ENCODE measurements around the gene ADGRG7. TPM values are rescaled to one million over a fixed set of nuclear protein-coding genes. Genes with fewer than 3 reads are reported as not detected.

ADGRG7 gene
- total and polyA plus RNA-seq, 2 donors (not counting 1 experiment from before 2014, with no cell fraction given), result not detected

DNA sequence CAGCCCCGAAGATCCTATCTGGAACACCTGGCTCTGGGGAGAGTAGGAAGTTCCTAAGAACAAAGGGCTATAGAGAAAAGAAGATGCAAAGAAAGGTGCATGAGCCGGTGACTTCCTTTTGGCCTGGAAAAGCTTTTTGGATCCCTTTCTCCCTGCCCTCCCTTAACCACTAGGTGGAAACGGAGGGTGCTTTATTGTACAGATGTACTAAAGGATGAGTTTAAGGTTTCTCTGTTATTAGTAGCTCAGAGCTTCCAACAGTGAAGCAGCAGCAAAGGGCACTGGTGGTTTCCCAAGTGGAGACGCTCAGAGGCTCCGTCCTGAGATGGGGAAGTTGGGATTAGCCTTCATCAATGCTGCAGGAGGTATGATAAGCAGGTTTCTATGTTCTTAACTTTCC lies 5.9 kb upstream of the ADGRG7 start:
- peaks cover 0 to 8% (median 0%) of the 10 kb centered on the region in 3 donors for H3K9me3 ChIP-seq (ENCODE audit: control extremely low read depth in 1 of 3, control insufficient read depth in 2 of 3, insufficient read depth in 1 of 3, low read length in 2 of 3)
- peak overlapping the region; percentile 66 for H3K4me2 ChIP-seq (replicated peaks; ENCODE audit: low read depth, low read length, poor library complexity, severe bottlenecking)
- H3K4me3 ChIP-seq (ENCODE audit: control extremely low read depth in 1 of 5, extremely low read depth in 1 of 5, insufficient read depth in 1 of 5, low read depth in 2 of 5, low read length in 4 of 5), result peak overlapping the region; percentile 31 to 59 (median 46)
- peaks cover 27% of the 10 kb centered on the region for H3K4me1 Mint-ChIP-seq
- H3K27ac Mint-ChIP-seq, result peak overlapping the region; percentile 93
- WGBS (ENCODE audit: insufficient coverage), result 30% methylated on average over 2 of the region's 5 CpGs
- intact Hi-C loops (cut with micrococcal nuclease), result loop anchor here (1.0 to 2.0 kb wide), 2 partner anchors 106 to 343 kb away; partner anchors contain the start of genes TBC1D23 and TFG
- no peaks in the 10 kb centered on the region for H3K36me3 ChIP-seq (replicated peaks in 1 of 2; ENCODE audit: control extremely low read depth in 1 of 2, control insufficient read depth in 1 of 2, extremely low read depth in 1 of 2, insufficient read depth in 2 of 2, low read length in 1 of 2)
- peaks cover 0 to 9% (median 0%) of the 10 kb centered on the region in 4 experiments for H3K27me3 ChIP-seq (replicated peaks in 1 of 4; ENCODE audit: control extremely low read depth in 1 of 4, control insufficient read depth in 3 of 4, insufficient read depth in 4 of 4, low read length in 3 of 4)
- ChIA-PET POLR2A (interaction anchor here (0.5 kb wide), 1 partner anchor 810 kb away, joined by 3 read pairs; no protein-coding TSS in a partner anchor), CTCF (interaction anchor here (0.6 to 3.1 kb wide), 2 partner anchors 13 to 193 kb away, joined by 3 to 29 read pairs; no protein-coding TSS in a partner anchor)
- no peaks in the 10 kb centered on the region for H4K20me1 ChIP-seq (ENCODE audit: control insufficient read depth, insufficient read depth, low read length, poor library complexity, severe bottlenecking)
- H3K27ac ChIP-seq (ENCODE audit: low read length in 2 of 2), result peak overlapping the region; percentile 72 to 80
- H3K9ac ChIP-seq (ENCODE audit: low read length), result peak overlapping the region; percentile 57
- H2AFZ ChIP-seq (ENCODE audit: insufficient read depth, low read depth, low read length, poor library complexity, severe bottlenecking), result peak overlapping the region; percentile 77
- peak; percentile 40 for ATAC-seq (ENCODE audit: low read depth)
- no peaks in the 10 kb centered on the region for H3K9me3 Mint-ChIP-seq (ENCODE audit: insufficient read depth)
- DNase-seq, result no peak
- H3K4me1 ChIP-seq (ENCODE audit: control insufficient read depth in 2 of 2, insufficient read depth in 2 of 2, low read length in 2 of 2), result peaks cover 17 to 26% of the 10 kb centered on the region in 2 donors
- no peaks in the 10 kb centered on the region for H3K79me2 ChIP-seq (ENCODE audit: control insufficient read depth, insufficient read depth, low read length)
- H3K27me3 Mint-ChIP-seq, result peaks cover 8% of the 10 kb centered on the region
- peak overlapping the region; percentile 87 for H3K4me3 Mint-ChIP-seq
- TF ChIP-seq CTCF (IDR thresholded peaks at IDR 0.05), result peak; percentile 25
- TF ChIP-seq EZH2 (IDR thresholded peaks at IDR 0.05; ENCODE audit: borderline replicate concordance, insufficient read depth, low read depth, low read length, poor library complexity, severe bottlenecking), result no peak

GRCh38 chr3:100605358-100605757 lies 4.0 kb upstream of the ADGRG7 start:
- no peaks in the 10 kb centered on the region for H3K79me2 ChIP-seq (ENCODE audit: control insufficient read depth, insufficient read depth, low read length)
- H3K4me1 ChIP-seq (ENCODE audit: control insufficient read depth in 2 of 2, insufficient read depth in 2 of 2, low read length in 2 of 2), result peaks cover 17 to 26% of the 10 kb centered on the region in 2 donors
- H3K36me3 ChIP-seq (replicated peaks in 1 of 2; ENCODE audit: control extremely low read depth in 1 of 2, control insufficient read depth in 1 of 2, extremely low read depth in 1 of 2, insufficient read depth in 2 of 2, low read length in 1 of 2), result no peaks in the 10 kb centered on the region
- no peak overlapping the region for H3K4me2 ChIP-seq (replicated peaks; ENCODE audit: low read depth, low read length, poor library complexity, severe bottlenecking)
- H3K9ac ChIP-seq (ENCODE audit: low read length), result no peak overlapping the region
- no peak overlapping the region for H3K27ac Mint-ChIP-seq
- no peak overlapping the region for H2AFZ ChIP-seq (ENCODE audit: insufficient read depth, low read depth, low read length, poor library complexity, severe bottlenecking)
- H3K9me3 Mint-ChIP-seq (ENCODE audit: insufficient read depth), result no peaks in the 10 kb centered on the region
- ChIA-PET POLR2A (no interaction called here), CTCF (interaction anchor here (3.1 kb wide), 1 partner anchor 15 kb away, joined by 29 read pairs; no protein-coding TSS in a partner anchor)
- H3K27ac ChIP-seq (ENCODE audit: low read length in 2 of 2), result no peak overlapping the region
- H3K4me1 Mint-ChIP-seq, result peaks cover 27% of the 10 kb centered on the region
- 97% methylated on average over 8 of the region's 8 CpGs for WGBS (ENCODE audit: insufficient coverage)
- H3K4me3 ChIP-seq (ENCODE audit: control extremely low read depth in 1 of 5, extremely low read depth in 1 of 5, insufficient read depth in 1 of 5, low read depth in 2 of 5, low read length in 4 of 5), result no peak overlapping the region
- intact Hi-C loops (cut with micrococcal nuclease), result no loop called here
- no peak for ATAC-seq (ENCODE audit: low read depth)
- peaks cover 0 to 7% (median 0%) of the 10 kb centered on the region in 3 donors for H3K9me3 ChIP-seq (ENCODE audit: control extremely low read depth in 1 of 3, control insufficient read depth in 2 of 3, insufficient read depth in 1 of 3, low read length in 2 of 3)
- peaks cover 18% of the 10 kb centered on the region for H3K27me3 Mint-ChIP-seq
- H3K4me3 Mint-ChIP-seq, result no peak overlapping the region
- DNase-seq, result no peak
- peaks cover 0 to 13% (median under 1%) of the 10 kb centered on the region in 4 experiments for H3K27me3 ChIP-seq (replicated peaks in 1 of 4; ENCODE audit: control extremely low read depth in 1 of 4, control insufficient read depth in 3 of 4, insufficient read depth in 4 of 4, low read length in 3 of 4)
- H4K20me1 ChIP-seq (ENCODE audit: control insufficient read depth, insufficient read depth, low read length, poor library complexity, severe bottlenecking), result no peaks in the 10 kb centered on the region
- TF ChIP-seq EZH2 (IDR thresholded peaks at IDR 0.05; ENCODE audit: borderline replicate concordance, insufficient read depth, low read depth, low read length, poor library complexity, severe bottlenecking) (no peak), CTCF (IDR thresholded peaks at IDR 0.05) (no peak)
